WTC11 (cell line): ENCODE results near the gene STARD7.

ENCODE experiments used
- CTCF ChIP-seq: fragments of 200-600 bp; IDR thresholded peaks from 2 replicates; pipeline ENCODE4 v1.8.0; 2022; ENCODE audit warnings: antibody characterized with exemption
- FOXP4 ChIP-seq: sonication (generic); formaldehyde crosslinking; IDR thresholded peaks from 2 replicates; pipeline ENCODE4 v1.8.0; 2022; ENCODE audit warnings: mild to moderate bottlenecking, missing genetic modification reagents
- JUN ChIP-seq: sonication (generic); formaldehyde crosslinking; IDR thresholded peaks from 2 replicates; pipeline ENCODE4 v1.8.0; 2023; ENCODE audit warnings: mild to moderate bottlenecking, missing genetic modification reagents

GRCh38 chr2:96181529-96181928 lies 27.1 kb downstream of the STARD7 start:
- TF ChIP-seq JUN, result no peak
- TF ChIP-seq CTCF, result no peak
- TF ChIP-seq FOXP4 (CRISPR knock-in tag), result no peak
